ENCODE measurements around the gene ARID3B.
"Not testable (repeated sequence)": the region's sequence is repeated elsewhere in the genome, so short reads cannot be mapped to it uniquely, and the experiment has no call there.

ARID3B gene

GRCh38 chr15:74530771-74531143, 10.3 kb upstream of the ARID3B start:
- Histone ChIP-seq H3K4me1 (ENCODE audit: control extremely low read depth in 1 of 4, control insufficient read depth in 4 of 4, insufficient read depth in 4 of 4, low read length in 3 of 4) (no peaks in the 10 kb centered on the region), H3K36me3 (ENCODE audit: control insufficient read depth in 4 of 4, insufficient read depth in 4 of 4, low read length in 3 of 4) (no peaks in the 10 kb centered on the region), H3K27ac (ENCODE audit: insufficient read depth in 1 of 2, low read depth in 1 of 2, low read length in 2 of 2, poor library complexity in 1 of 2, severe bottlenecking in 2 of 2) (no peak overlapping the region), H3K9me3 (ENCODE audit: control extremely low read depth in 1 of 5, control insufficient read depth in 4 of 5, insufficient read depth in 2 of 5, low read depth in 1 of 5, low read length in 4 of 5) (no peaks in the 10 kb centered on the region), H3K27me3 (replicated peaks in 2 of 5; ENCODE audit: control insufficient read depth in 4 of 5, insufficient read depth in 5 of 5, low read length in 4 of 5) (no peaks in the 10 kb centered on the region), H3K4me3 (ENCODE audit: control insufficient read depth in 1 of 7, extremely low read depth in 1 of 7, insufficient read depth in 4 of 7, low read depth in 2 of 7, low read length in 6 of 7) (no peak overlapping the region)
- POLR2A ChIA-PET = no interaction called here
- 92% methylated on average over 2 of the region's 2 CpGs for WGBS (ENCODE audit: insufficient coverage)
- no peak for DNase-seq
- CTCF ChIA-PET = interaction anchor here (1.3 kb wide), 1 partner anchor 91 kb away, joined by 4 read pairs; no protein-coding TSS in a partner anchor

GRCh38 chr15:74531144-74531811, 9.7 kb upstream of the ARID3B start:
- CTCF ChIA-PET = interaction anchor here (1.3 kb wide), 1 partner anchor 91 kb away, joined by 4 read pairs; no protein-coding TSS in a partner anchor
- POLR2A ChIA-PET = no interaction called here
- Histone ChIP-seq H3K4me1 (ENCODE audit: control extremely low read depth in 1 of 4, control insufficient read depth in 4 of 4, insufficient read depth in 4 of 4, low read length in 3 of 4) (no peaks in the 10 kb centered on the region), H3K9me3 (ENCODE audit: control extremely low read depth in 1 of 5, control insufficient read depth in 4 of 5, insufficient read depth in 2 of 5, low read depth in 1 of 5, low read length in 4 of 5) (no peaks in the 10 kb centered on the region), H3K27ac (ENCODE audit: insufficient read depth in 1 of 2, low read depth in 1 of 2, low read length in 2 of 2, poor library complexity in 1 of 2, severe bottlenecking in 2 of 2) (no peak overlapping the region), H3K36me3 (ENCODE audit: control insufficient read depth in 4 of 4, insufficient read depth in 4 of 4, low read length in 3 of 4) (no peaks in the 10 kb centered on the region), H3K27me3 (replicated peaks in 2 of 5; ENCODE audit: control insufficient read depth in 4 of 5, insufficient read depth in 5 of 5, low read length in 4 of 5) (no peaks in the 10 kb centered on the region), H3K4me3 (ENCODE audit: control insufficient read depth in 1 of 7, extremely low read depth in 1 of 7, insufficient read depth in 4 of 7, low read depth in 2 of 7, low read length in 6 of 7) (no peak overlapping the region)
- no peak for DNase-seq
- 100% methylated on average over 4 of the region's 4 CpGs for WGBS (ENCODE audit: insufficient coverage)

- Histone ChIP-seq H3K27me3 (replicated peaks in 2 of 5; ENCODE audit: control insufficient read depth in 4 of 5, insufficient read depth in 5 of 5, low read length in 4 of 5) (no peaks in the 10 kb centered on the region), H3K4me3 (ENCODE audit: control insufficient read depth in 1 of 7, extremely low read depth in 1 of 7, insufficient read depth in 4 of 7, low read depth in 2 of 7, low read length in 6 of 7) (no peak overlapping the region), H3K36me3 (ENCODE audit: control insufficient read depth in 4 of 4, insufficient read depth in 4 of 4, low read length in 3 of 4) (no peaks in the 10 kb centered on the region), H3K27ac (ENCODE audit: insufficient read depth in 1 of 2, low read depth in 1 of 2, low read length in 2 of 2, poor library complexity in 1 of 2, severe bottlenecking in 2 of 2) (no peak overlapping the region), H3K4me1 (ENCODE audit: control extremely low read depth in 1 of 4, control insufficient read depth in 4 of 4, insufficient read depth in 4 of 4, low read length in 3 of 4) (peaks cover 3 to 13% (median 12%) of the 10 kb centered on the region in 4 experiments), H3K9me3 (ENCODE audit: control extremely low read depth in 1 of 5, control insufficient read depth in 4 of 5, insufficient read depth in 2 of 5, low read depth in 1 of 5, low read length in 4 of 5) (no peaks in the 10 kb centered on the region)
- POLR2A ChIA-PET = interaction anchor here (0.5 kb wide), 1 partner anchor 137 kb away, joined by 3 read pairs; no protein-coding TSS in a partner anchor
- 100% methylated on average over 1 of the region's 3 CpGs for WGBS (ENCODE audit: insufficient coverage)
- CTCF ChIA-PET = no interaction called here
- DNase-seq = no peak
Observed at GRCh38 chr15:74535388-74536084, 5.5 kb upstream of the ARID3B start.

- 80% methylated on average over 1 of the region's 1 CpG for WGBS (ENCODE audit: insufficient coverage)
- POLR2A ChIA-PET = no interaction called here
- H3K27ac ChIP-seq (ENCODE audit: insufficient read depth in 1 of 2, low read depth in 1 of 2, low read length in 2 of 2, poor library complexity in 1 of 2, severe bottlenecking in 2 of 2) = no peak overlapping the region
- CTCF ChIA-PET = no interaction called here
- no peaks in the 10 kb centered on the region for H3K36me3 ChIP-seq (ENCODE audit: control insufficient read depth in 4 of 4, insufficient read depth in 4 of 4, low read length in 3 of 4)
- H3K9me3 ChIP-seq (ENCODE audit: control extremely low read depth in 1 of 5, control insufficient read depth in 4 of 5, insufficient read depth in 2 of 5, low read depth in 1 of 5, low read length in 4 of 5) = no peaks in the 10 kb centered on the region
- peaks cover 9 to 28% (median 28%) of the 10 kb centered on the region in 4 experiments for H3K4me1 ChIP-seq (ENCODE audit: control extremely low read depth in 1 of 4, control insufficient read depth in 4 of 4, insufficient read depth in 4 of 4, low read length in 3 of 4)
- DNase-seq = no peak
- no peaks in the 10 kb centered on the region for H3K27me3 ChIP-seq (replicated peaks in 2 of 5; ENCODE audit: control insufficient read depth in 4 of 5, insufficient read depth in 5 of 5, low read length in 4 of 5)
- H3K4me3 ChIP-seq (ENCODE audit: control insufficient read depth in 1 of 7, extremely low read depth in 1 of 7, insufficient read depth in 4 of 7, low read depth in 2 of 7, low read length in 6 of 7) = no peak overlapping the region
Observed at GRCh38 chr15:74537736-74538135, 3.3 kb upstream of the ARID3B start.

- POLR2A ChIA-PET; DNase-seq; H3K36me3 ChIP-seq (ENCODE audit: control insufficient read depth in 4 of 4, insufficient read depth in 4 of 4, low read length in 3 of 4); H3K27me3 ChIP-seq (replicated peaks in 2 of 5; ENCODE audit: control insufficient read depth in 4 of 5, insufficient read depth in 5 of 5, low read length in 4 of 5); H3K27ac ChIP-seq (ENCODE audit: insufficient read depth in 1 of 2, low read depth in 1 of 2, low read length in 2 of 2, poor library complexity in 1 of 2, severe bottlenecking in 2 of 2); H3K9me3 ChIP-seq (ENCODE audit: control extremely low read depth in 1 of 5, control insufficient read depth in 4 of 5, insufficient read depth in 2 of 5, low read depth in 1 of 5, low read length in 4 of 5): not testable (repeated sequence)
- CTCF ChIA-PET = interaction anchor here (1.4 kb wide), 1 partner anchor 27 kb away, joined by 4 read pairs; no protein-coding TSS in a partner anchor
- 91% methylated on average over 12 of the region's 12 CpGs for WGBS (ENCODE audit: insufficient coverage)
- H3K4me1 ChIP-seq (ENCODE audit: control extremely low read depth in 1 of 4, control insufficient read depth in 4 of 4, insufficient read depth in 4 of 4, low read length in 3 of 4) = peaks cover 15 to 41% (median 37%) of the 10 kb centered on the region in 4 experiments
- peak overlapping the region in 2 of 7 experiments; percentile 10 to 70 for H3K4me3 ChIP-seq (ENCODE audit: control insufficient read depth in 1 of 7, extremely low read depth in 1 of 7, insufficient read depth in 4 of 7, low read depth in 2 of 7, low read length in 6 of 7)
Observed at GRCh38 chr15:74539521-74539920, 1.5 kb upstream of the ARID3B start.

GRCh38 chr15:74540161-74540760, 759 bp upstream of the ARID3B start:
- Histone ChIP-seq H3K4me1 (ENCODE audit: control extremely low read depth in 1 of 4, control insufficient read depth in 4 of 4, insufficient read depth in 4 of 4, low read length in 3 of 4) (peaks cover 20 to 47% (median 40%) of the 10 kb centered on the region in 4 experiments), H3K27me3 (replicated peaks in 2 of 5; ENCODE audit: control insufficient read depth in 4 of 5, insufficient read depth in 5 of 5, low read length in 4 of 5) (no peaks in the 10 kb centered on the region), H3K4me3 (ENCODE audit: control insufficient read depth in 1 of 7, extremely low read depth in 1 of 7, insufficient read depth in 4 of 7, low read depth in 2 of 7, low read length in 6 of 7) (peak overlapping the region; percentile 62 to 94 (median 80)), H3K36me3 (ENCODE audit: control insufficient read depth in 4 of 4, insufficient read depth in 4 of 4, low read length in 3 of 4) (peaks cover 0 to 4% (median 0%) of the 10 kb centered on the region in 4 experiments), H3K27ac (ENCODE audit: insufficient read depth in 1 of 2, low read depth in 1 of 2, low read length in 2 of 2, poor library complexity in 1 of 2, severe bottlenecking in 2 of 2) (peak overlapping the region; percentile 66 to 88), H3K9me3 (ENCODE audit: control extremely low read depth in 1 of 5, control insufficient read depth in 4 of 5, insufficient read depth in 2 of 5, low read depth in 1 of 5, low read length in 4 of 5) (no peaks in the 10 kb centered on the region)
- WGBS (ENCODE audit: insufficient coverage) = 8% methylated on average over 17 of the region's 17 CpGs
- CTCF ChIA-PET = interaction anchor here (0.6 to 1.4 kb wide), 3 partner anchors 27 to 411 kb away, joined by 3 to 4 read pairs (median 3); no protein-coding TSS in a partner anchor
- peak; percentile 3 to 59 (median 41) for DNase-seq
- POLR2A ChIA-PET = no interaction called here

Measured in common myeloid progenitor, CD34-positive (primary cell).